Activated CD4-positive, alpha-beta T cell treated with anti-CD3 and anti-CD28 coated beads, Interleukin-2, amount 10 ng/mL, durations not matched to agents 7 days and 5 days (primary cell): ENCODE measurements around the gene DIO3. TPM values are rescaled to one million over a fixed set of nuclear protein-coding genes. Genes with fewer than 3 reads are reported as not detected.

Experiments
- CTCF ChIA-PET: fragments of 350-600 bp; sonication (Branson Sonifier 250); formaldehyde crosslinking; loops from one replicate; lab custom pipeline; 2021; ENCODE audit warnings: antibody characterized with exemption; lab: Charles Lee
- POLR2A ChIA-PET: fragments of 350-600 bp; sonication (Branson Sonifier 250); formaldehyde crosslinking; loops from one replicate; lab custom pipeline; 2021; ENCODE audit warnings: antibody characterized with exemption; lab: Charles Lee
- DNase-seq: peaks from one replicate; pipeline ENCODE4 v3.0.0-alpha.2; 2020
- H3K27ac Mint-ChIP-seq: one replicate; pipeline ENCODE4 v1.8.0; 2021; ENCODE audit warnings: mild to moderate bottlenecking, moderate library complexity, mixed read lengths
- H3K27me3 Mint-ChIP-seq: one replicate; pipeline ENCODE4 v1.8.0; 2021; ENCODE audit warnings: mixed read lengths
- H3K36me3 Mint-ChIP-seq: one replicate; pipeline ENCODE4 v1.8.0; 2021; ENCODE audit warnings: low read depth, mixed read lengths
- H3K4me1 Mint-ChIP-seq: one replicate; pipeline ENCODE4 v1.8.0; 2021; ENCODE audit warnings: mixed read lengths
- H3K4me3 Mint-ChIP-seq: one replicate; pipeline ENCODE4 v1.8.0; 2021; ENCODE audit warnings: mild to moderate bottlenecking, moderate library complexity, mixed read lengths
- H3K9me3 Mint-ChIP-seq: one replicate; pipeline ENCODE4 v1.8.0; 2021; ENCODE audit warnings: mixed read lengths
- total RNA-seq, 2 experiments: library from RNA; stranded (reverse); gene quantifications; one replicate each; pipeline ENCODE4 v1.2.3, GENCODE V29; 2021

DIO3 gene
- total RNA-seq, 2 experiments from 2014 or later: not detected

DNA sequence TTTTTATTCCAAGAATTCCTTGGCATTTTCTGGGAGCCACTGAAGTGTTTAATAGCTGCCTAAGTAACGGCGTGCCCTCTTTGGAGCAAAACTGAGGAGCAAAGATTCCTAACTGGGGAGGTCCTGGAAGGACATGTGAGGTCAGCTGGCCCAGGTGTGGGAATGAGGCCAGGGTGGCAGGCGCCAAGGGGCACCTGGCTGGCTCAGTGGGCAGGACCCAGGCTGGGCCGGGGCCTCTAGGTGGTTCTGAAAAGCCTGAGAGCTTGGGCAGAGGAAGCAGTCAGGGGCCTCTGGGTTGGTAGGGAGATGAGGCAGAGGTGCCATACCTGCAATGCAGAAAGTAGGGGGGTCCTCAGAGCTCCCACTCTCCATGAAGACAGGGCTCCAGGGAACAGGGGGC is 27.1 kb upstream of the DIO3 start:
- no peak overlapping the region for H3K4me3 Mint-ChIP-seq
- POLR2A ChIA-PET: no interaction called here
- DNase-seq: no peak
- H3K4me1 Mint-ChIP-seq: peaks cover 16% of the 10 kb centered on the region
- H3K27me3 Mint-ChIP-seq: peaks cover 5% of the 10 kb centered on the region
- no peaks in the 10 kb centered on the region for H3K9me3 Mint-ChIP-seq
- H3K27ac Mint-ChIP-seq: no peak overlapping the region
- CTCF ChIA-PET: no interaction called here
- no peaks in the 10 kb centered on the region for H3K36me3 Mint-ChIP-seq

DNA sequence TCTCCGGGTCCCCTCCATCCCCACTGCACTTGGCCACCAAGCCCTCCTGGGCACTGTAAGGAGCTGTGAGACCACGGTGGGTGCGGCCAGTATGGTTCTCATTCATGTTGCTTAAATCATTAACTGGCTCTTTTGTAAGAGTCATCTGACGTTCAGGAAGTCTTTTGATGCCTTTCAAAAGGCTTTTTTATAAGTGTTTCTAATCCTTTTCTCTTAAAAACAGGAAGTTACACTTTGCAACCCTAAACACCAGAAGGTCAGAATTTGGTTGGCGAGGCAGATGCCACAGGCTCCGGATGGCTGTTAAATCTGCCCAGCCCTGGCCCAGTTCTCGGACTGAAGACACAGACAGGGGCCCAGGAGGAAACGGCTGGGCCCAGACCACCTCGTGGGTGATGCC is 26.1 kb upstream of the DIO3 start:
- no peaks in the 10 kb centered on the region for H3K36me3 Mint-ChIP-seq
- H3K4me1 Mint-ChIP-seq: peaks cover 15% of the 10 kb centered on the region
- DNase-seq: no peak
- H3K4me3 Mint-ChIP-seq: no peak overlapping the region
- no peaks in the 10 kb centered on the region for H3K9me3 Mint-ChIP-seq
- H3K27ac Mint-ChIP-seq: peak overlapping the region; percentile 48
- ChIA-PET POLR2A (no interaction called here), CTCF (no interaction called here)
- peaks cover 4% of the 10 kb centered on the region for H3K27me3 Mint-ChIP-seq

- CTCF ChIA-PET: no interaction called here
- no peak overlapping the region for H3K4me3 Mint-ChIP-seq
- no peaks in the 10 kb centered on the region for H3K9me3 Mint-ChIP-seq
- H3K27ac Mint-ChIP-seq: peak overlapping the region; percentile 72
- H3K4me1 Mint-ChIP-seq: peaks cover 15% of the 10 kb centered on the region
- no peaks in the 10 kb centered on the region for H3K36me3 Mint-ChIP-seq
- POLR2A ChIA-PET: no interaction called here
- no peaks in the 10 kb centered on the region for H3K27me3 Mint-ChIP-seq
- DNase-seq: no peak
Observed at GRCh38 chr14:101535701-101536207, 25.5 kb upstream of the DIO3 start.

DNA sequence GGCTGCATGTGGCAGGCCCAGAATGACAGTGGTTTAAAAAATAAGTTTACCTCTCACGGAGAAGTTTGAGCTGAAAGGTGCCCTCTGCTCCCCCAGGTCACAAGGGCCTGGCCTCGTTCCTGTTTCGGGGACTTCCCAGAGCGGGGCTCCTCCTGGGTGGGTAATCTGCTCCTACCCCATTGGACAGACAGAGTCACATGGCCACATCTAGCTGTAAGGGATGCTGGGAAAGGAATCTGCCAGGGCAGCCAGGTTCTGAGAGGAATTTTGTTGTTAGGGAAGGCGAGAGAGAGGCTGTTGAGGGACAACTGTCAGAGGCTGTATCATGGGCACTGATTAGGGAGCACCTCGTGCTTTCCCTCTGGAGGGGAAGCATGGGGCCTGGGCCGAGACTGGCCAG is 24.0 kb upstream of the DIO3 start:
- POLR2A ChIA-PET: no interaction called here

DNA sequence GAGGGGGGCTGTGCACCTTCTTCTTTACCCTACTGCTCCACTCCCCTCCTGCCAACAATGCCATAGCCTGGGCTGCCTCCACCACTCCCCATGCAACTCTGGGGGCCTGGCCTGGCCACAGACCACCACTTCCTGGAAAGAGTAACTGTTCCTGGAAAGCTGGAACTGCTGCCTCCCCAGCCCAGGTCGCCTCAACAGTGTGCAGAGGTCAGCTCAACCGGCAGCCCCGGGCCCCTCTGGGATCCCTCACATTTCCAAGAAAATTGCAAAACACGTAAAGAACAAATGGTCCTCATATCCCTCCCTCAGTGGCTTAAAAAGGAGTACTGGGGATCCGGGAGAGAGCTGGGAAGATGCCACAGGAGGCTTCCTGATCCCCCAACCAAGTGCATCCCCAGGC is 22.4 kb upstream of the DIO3 start:
- peaks cover 5% of the 10 kb centered on the region for H3K9me3 Mint-ChIP-seq
- H3K27me3 Mint-ChIP-seq: no peaks in the 10 kb centered on the region
- DNase-seq: no peak
- H3K4me3 Mint-ChIP-seq: no peak overlapping the region
- no peaks in the 10 kb centered on the region for H3K36me3 Mint-ChIP-seq
- H3K4me1 Mint-ChIP-seq: peaks cover 15% of the 10 kb centered on the region
- ChIA-PET POLR2A (no interaction called here), CTCF (no interaction called here)
- no peak overlapping the region for H3K27ac Mint-ChIP-seq

More for the DNA sequence above, 24.0 kb upstream of the DIO3 start:
- no peak for DNase-seq
- CTCF ChIA-PET: no interaction called here
- Mint-ChIP-seq H3K27ac (no peak overlapping the region), H3K36me3 (no peaks in the 10 kb centered on the region), H3K4me3 (no peak overlapping the region), H3K9me3 (no peaks in the 10 kb centered on the region), H3K27me3 (no peaks in the 10 kb centered on the region), H3K4me1 (peaks cover 15% of the 10 kb centered on the region)

DNA sequence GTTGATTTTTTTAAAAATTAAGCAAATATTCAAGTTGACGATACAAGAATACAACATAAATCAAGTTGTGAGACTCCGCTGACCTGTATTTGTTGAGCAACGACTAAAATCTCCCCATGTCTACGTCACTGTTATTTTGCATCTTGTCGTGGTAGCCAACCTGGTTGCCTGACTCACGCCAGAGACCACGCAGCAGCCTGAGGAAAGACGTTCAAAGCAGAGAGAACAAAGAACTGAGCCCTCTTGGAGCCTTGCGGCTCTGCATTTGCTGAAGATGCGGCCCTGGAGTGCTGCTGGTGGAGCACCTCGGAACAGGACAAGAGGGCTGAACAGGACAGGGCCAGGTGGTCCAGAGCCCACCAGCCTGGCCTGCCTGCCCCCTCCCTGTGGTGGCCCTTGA is 21.4 kb upstream of the DIO3 start:
- H3K9me3 Mint-ChIP-seq: peaks cover 6% of the 10 kb centered on the region
- CTCF ChIA-PET: no interaction called here
- H3K36me3 Mint-ChIP-seq: no peaks in the 10 kb centered on the region

DNA sequence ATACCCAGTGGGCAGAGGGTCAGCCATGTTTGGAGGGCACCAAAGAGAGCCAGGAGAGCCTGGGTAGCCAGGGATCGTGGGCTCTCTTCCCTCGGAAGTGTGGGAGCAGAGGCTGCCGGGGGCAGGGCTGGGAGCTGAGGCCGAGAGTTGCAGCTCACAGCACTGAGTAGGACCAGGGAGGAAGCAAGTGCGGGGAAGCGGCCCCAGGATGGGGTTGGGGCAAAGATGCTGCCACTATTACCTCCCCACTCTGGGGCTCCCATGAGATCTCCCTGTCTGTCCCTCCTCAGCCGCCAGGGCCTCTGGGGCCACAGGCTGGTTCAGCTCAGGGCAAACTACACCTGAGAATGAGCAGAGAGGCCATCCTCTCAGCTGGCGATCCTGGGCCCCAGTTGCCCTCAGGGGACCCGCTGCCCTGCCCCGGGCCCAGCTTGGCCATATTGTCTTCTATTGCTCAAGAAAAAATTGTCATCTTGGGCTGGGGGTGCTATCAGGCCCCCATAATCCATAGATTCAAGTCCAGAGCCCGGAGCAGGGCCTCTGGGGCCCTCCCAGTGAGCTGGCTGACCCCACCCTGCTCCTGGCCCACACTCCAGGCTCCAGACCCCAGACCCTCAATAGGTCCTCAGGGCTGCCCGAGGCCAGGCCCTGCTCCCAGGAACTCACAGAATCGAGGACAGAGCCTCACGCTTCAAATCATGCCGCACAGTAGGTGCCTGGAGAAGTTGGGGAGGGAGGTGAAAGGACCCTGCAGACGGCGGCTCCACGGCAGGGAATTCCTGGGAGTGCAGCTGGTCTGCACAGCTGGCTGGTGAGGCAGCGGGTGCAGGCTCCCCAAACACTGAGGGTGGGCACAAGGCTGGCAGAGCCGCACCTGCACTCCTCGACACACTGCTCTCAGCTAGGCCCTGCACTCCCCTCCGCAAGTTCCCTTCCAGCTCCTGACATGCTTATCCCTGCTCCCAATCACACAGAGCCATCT is 20.5 kb upstream of the DIO3 start:
- H3K27ac Mint-ChIP-seq: no peak overlapping the region
- peaks cover 3% of the 10 kb centered on the region for H3K4me1 Mint-ChIP-seq
- H3K4me3 Mint-ChIP-seq: no peak overlapping the region
- peaks cover 6% of the 10 kb centered on the region for H3K9me3 Mint-ChIP-seq
- H3K27me3 Mint-ChIP-seq: no peaks in the 10 kb centered on the region
- ChIA-PET POLR2A (no interaction called here), CTCF (interaction anchor here (0.6 kb wide), 1 partner anchor 36 kb away, joined by 3 read pairs; no protein-coding TSS in a partner anchor)
- no peaks in the 10 kb centered on the region for H3K36me3 Mint-ChIP-seq
- DNase-seq: no peak

More for the DNA sequence above, 21.4 kb upstream of the DIO3 start:
- Mint-ChIP-seq H3K27ac (no peak overlapping the region), H3K4me1 (peaks cover 11% of the 10 kb centered on the region), H3K27me3 (no peaks in the 10 kb centered on the region), H3K4me3 (no peak overlapping the region)
- POLR2A ChIA-PET: no interaction called here
- DNase-seq: no peak

DNA sequence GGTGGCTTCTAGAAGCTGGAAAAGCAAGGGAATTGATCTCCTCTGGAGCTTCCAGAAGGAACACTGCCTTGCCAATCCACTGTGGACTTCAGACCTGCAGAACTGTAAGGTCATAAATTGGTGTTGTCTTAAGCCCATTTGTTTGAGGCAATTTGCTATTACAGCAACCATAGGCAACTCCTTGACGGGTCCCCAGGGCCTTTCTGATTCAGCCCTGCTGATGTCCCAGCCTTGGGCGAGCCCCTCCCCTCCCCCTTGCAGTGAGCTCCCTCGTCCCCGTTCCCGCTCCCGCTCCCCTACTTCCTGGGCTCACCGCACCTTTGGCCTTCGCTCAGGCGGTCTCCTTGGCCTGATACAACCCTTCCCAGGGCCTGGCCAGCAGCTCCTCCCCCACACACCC is 18.9 kb upstream of the DIO3 start:
- Mint-ChIP-seq H3K4me3 (no peak overlapping the region), H3K36me3 (no peaks in the 10 kb centered on the region), H3K27ac (no peak overlapping the region), H3K4me1 (no peaks in the 10 kb centered on the region), H3K27me3 (no peaks in the 10 kb centered on the region), H3K9me3 (peaks cover 6% of the 10 kb centered on the region)
- no peak for DNase-seq
- CTCF ChIA-PET: no interaction called here
- POLR2A ChIA-PET: no interaction called here

GRCh38 chr14:101543814-101544213 is 17.5 kb upstream of the DIO3 start:
- ChIA-PET CTCF (no interaction called here), POLR2A (no interaction called here)
- H3K9me3 Mint-ChIP-seq: peaks cover 6% of the 10 kb centered on the region

GRCh38 chr14:101544550-101544949 is 16.7 kb upstream of the DIO3 start:
- no peak for DNase-seq
- Mint-ChIP-seq H3K27ac (no peak overlapping the region), H3K9me3 (peaks cover 6% of the 10 kb centered on the region), H3K4me1 (no peaks in the 10 kb centered on the region), H3K4me3 (no peak overlapping the region), H3K27me3 (no peaks in the 10 kb centered on the region), H3K36me3 (no peaks in the 10 kb centered on the region)
- CTCF ChIA-PET: no interaction called here
- POLR2A ChIA-PET: no interaction called here

More at GRCh38 chr14:101543814-101544213, 17.5 kb upstream of the DIO3 start:
- DNase-seq: no peak
- Mint-ChIP-seq H3K4me3 (no peak overlapping the region), H3K36me3 (no peaks in the 10 kb centered on the region), H3K27me3 (no peaks in the 10 kb centered on the region), H3K4me1 (no peaks in the 10 kb centered on the region), H3K27ac (no peak overlapping the region)

DNA sequence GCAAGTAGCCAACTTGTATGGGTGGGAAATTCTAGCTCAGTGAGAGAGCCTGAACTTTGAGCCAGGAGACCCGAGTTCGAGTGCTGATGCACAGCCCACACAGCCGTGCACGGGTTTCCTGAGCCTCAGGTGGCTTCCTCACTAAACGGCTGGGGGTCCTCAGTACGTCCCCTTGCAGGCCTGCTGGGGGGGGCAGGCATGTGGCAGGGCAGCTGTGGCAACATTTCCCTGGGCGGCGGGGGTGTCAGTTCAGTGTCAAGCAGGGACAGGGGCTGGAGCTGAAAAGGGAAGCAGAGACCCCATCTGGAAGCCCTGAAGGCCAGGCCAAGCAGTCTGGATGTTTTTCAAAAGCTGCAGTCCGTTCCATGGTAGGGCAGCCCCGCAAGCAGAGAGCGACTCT is 14.6 kb upstream of the DIO3 start:
- ChIA-PET CTCF (no interaction called here), POLR2A (no interaction called here)
- no peak for DNase-seq
- H3K36me3 Mint-ChIP-seq: no peaks in the 10 kb centered on the region
- no peak overlapping the region for H3K27ac Mint-ChIP-seq
- no peaks in the 10 kb centered on the region for H3K27me3 Mint-ChIP-seq
- H3K4me3 Mint-ChIP-seq: no peak overlapping the region
- peaks cover 6% of the 10 kb centered on the region for H3K9me3 Mint-ChIP-seq
- no peaks in the 10 kb centered on the region for H3K4me1 Mint-ChIP-seq

DNA sequence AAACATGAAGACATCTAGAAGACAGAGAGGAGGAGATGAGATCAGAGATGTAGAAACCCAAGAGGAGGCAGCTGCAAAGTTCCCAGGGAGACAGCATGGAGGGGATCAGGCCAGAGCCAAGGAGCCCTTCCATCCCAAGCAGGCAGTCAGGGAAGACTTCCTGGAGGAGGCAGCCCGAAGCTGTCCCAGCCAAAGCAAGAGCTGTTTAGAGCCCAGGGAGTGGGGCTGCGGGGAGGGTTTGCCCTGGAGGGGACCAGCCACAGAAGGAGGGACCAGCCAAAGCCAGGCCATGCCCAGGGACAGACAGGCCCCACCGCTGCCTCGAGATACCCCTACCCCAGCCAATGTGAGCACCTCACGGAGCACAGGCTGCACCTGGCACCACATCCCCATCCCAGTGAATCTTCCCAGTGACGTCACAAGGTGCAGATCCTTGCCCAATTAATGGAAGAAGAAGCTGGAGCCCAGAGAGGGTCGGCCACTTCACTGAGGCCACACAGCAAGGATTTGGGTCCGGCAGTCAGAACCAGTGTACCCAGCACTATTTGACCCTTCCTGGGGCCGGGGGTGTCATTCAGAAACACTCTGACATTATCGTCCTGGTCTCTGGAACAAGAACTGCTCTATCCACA is 14.1 kb upstream of the DIO3 start:
- CTCF ChIA-PET: no interaction called here
- Mint-ChIP-seq H3K27ac (no peak overlapping the region), H3K9me3 (peaks cover 6% of the 10 kb centered on the region), H3K4me3 (no peak overlapping the region), H3K4me1 (no peaks in the 10 kb centered on the region), H3K27me3 (no peaks in the 10 kb centered on the region), H3K36me3 (no peaks in the 10 kb centered on the region)
- POLR2A ChIA-PET: no interaction called here
- no peak for DNase-seq

- H3K4me3 Mint-ChIP-seq: no peak overlapping the region
- CTCF ChIA-PET: no interaction called here
- POLR2A ChIA-PET: no interaction called here
- no peaks in the 10 kb centered on the region for H3K4me1 Mint-ChIP-seq
- DNase-seq: no peak
- H3K27me3 Mint-ChIP-seq: no peaks in the 10 kb centered on the region
- H3K9me3 Mint-ChIP-seq: peaks cover 6% of the 10 kb centered on the region
- no peak overlapping the region for H3K27ac Mint-ChIP-seq
- no peaks in the 10 kb centered on the region for H3K36me3 Mint-ChIP-seq
Observed at GRCh38 chr14:101547961-101548669, 13.2 kb upstream of the DIO3 start.
